Posterior cingulate gyrus (tissue), 11 donors: ENCODE measurements around the gene MAP3K1.
"Not testable (repeated sequence)": the region's sequence is repeated elsewhere in the genome, so short reads cannot be mapped to it uniquely, and the experiment has no call there.

Experiments used
- DNase-seq, 10 donors: peaks; one replicate each; pipeline versions ENCODE4 v3.0.0 to v3.0.0-alpha.2; 2020 to 2021; ENCODE audit warnings: mixed read lengths in 3 of 10
- intact Hi-C: fragments of 100-400 bp; cut with DNase I; formaldehyde crosslinking; loops from one replicate; pipeline ENCODE4 v1.15.1; 2023

Gene MAP3K1

GRCh38 chr5:56815658-56816545, 553 bp downstream of the MAP3K1 start:
- peak in 7 of 10 donors; percentile 18 to 85 (median 44) for DNase-seq
- intact Hi-C loops: loop anchor here (2.0 to 10.0 kb wide), 2 partner anchors 335 to 359 kb away; partner anchors contain the start of gene GPBP1

DNA sequence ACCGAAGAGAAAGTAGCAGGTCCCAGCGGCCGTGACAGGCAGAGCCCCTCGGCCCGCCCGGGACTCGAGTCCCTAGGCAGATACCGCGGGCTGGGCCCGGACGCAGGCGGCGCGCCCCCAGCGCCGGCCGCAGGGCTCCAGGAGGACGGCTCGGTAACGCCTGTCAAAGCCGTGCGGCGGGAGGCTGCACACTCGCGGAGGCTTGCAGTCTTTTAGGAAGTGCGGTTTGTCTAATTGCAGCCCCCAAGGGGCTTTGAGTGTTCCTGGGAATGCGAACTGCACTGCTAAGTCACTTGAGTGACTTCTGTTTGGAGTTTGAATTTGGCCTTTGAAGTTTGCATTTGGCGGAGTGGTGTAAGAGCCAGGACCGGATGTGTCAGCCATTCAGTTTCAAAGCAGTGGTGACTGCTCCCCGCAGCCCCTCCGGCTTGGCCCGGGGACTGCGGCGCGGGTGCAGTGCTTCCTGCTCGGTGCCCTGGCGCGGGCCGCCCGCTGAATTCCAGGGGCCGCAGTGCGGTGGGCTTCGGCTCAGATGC, 1.3 kb downstream of the MAP3K1 start:
- intact Hi-C loops: loop anchor here (2.0 to 10.0 kb wide), 2 partner anchors 336 to 358 kb away; partner anchors contain the start of gene GPBP1
- DNase-seq: peak in 8 of 10 donors; percentile 21 to 89 (median 47)

- DNase-seq: no peak
- intact Hi-C loops: loop anchor here (2.0 to 10.0 kb wide), 2 partner anchors 337 to 357 kb away; partner anchors contain the start of gene GPBP1
Measured at GRCh38 chr5:56817263-56818014, 2.1 kb downstream of the MAP3K1 start.

GRCh38 chr5:56818450-56819037, 3.2 kb downstream of the MAP3K1 start:
- no peak for DNase-seq
- intact Hi-C loops: loop anchor here (10.0 kb wide), 1 partner anchor 356 kb away; the partner anchor contains the start of gene GPBP1

DNA sequence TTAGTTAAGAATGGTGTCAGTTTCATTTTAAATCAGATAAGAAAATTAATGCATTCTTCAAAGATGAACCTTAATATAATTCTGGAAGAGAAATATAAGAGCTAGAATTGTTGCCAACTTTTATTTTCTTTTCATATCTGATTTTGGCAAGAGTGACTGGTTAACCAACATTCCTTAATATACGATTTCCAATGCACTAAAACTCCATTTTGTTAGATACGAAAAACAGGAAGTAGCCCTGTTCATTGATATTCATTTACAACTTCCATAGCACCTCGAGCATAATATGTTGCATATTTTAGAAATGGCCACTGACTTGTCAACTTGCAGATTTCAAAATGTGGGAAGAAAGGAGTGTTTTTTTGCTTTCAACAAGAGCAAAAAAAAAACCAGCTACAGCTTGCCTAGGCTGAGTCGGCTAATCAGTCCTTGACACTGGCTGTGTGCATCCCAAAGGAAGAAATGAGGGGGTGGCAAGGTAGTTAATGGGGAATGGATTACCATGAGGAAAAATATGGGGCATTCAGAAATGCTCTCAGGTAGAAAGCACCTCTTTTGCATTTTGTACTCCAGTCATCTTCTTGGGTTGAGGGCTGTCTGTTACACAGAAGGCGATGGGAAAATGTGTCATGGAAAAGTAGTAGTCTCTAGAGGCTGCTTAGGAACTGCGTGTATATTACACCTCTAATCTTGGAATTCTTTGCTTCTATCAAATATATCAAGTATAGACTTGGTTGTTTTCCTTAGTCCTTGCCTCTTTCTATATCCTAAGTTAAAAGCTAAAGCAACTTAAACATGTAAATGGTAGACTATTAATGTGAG, 3.9 kb downstream of the MAP3K1 start:
- intact Hi-C loops: loop anchor here (10.0 kb wide), 1 partner anchor 356 kb away; the partner anchor contains the start of gene GPBP1
- no peak for DNase-seq

GRCh38 chr5:56821868-56822267, 6.5 kb downstream of the MAP3K1 start:
- DNase-seq, intact Hi-C loops: not testable (repeated sequence)

GRCh38 chr5:56822981-56823380, 7.6 kb downstream of the MAP3K1 start:
- intact Hi-C loops: no loop called here
- DNase-seq: peak in 1 of 10 donors; percentile 68

DNA sequence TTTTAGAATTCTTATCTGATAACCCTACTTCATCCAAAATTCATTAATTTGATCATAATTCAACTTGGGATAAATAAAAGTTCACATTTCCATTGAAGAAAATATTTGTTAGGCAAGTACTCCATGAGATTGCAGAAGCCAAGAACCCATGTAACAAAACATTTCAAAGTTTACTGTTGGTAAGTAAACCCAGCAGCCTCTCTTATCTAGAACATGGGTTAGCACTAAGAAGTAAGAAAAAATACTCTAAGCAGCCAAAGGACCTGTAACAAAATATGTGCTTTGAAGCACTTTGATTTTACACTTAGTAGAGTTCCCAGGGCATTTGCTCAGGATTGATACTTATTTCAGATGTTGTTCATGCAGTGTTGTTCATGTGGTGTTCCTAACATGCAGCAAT, 8.7 kb downstream of the MAP3K1 start:
- DNase-seq: no peak
- intact Hi-C loops: no loop called here

DNA sequence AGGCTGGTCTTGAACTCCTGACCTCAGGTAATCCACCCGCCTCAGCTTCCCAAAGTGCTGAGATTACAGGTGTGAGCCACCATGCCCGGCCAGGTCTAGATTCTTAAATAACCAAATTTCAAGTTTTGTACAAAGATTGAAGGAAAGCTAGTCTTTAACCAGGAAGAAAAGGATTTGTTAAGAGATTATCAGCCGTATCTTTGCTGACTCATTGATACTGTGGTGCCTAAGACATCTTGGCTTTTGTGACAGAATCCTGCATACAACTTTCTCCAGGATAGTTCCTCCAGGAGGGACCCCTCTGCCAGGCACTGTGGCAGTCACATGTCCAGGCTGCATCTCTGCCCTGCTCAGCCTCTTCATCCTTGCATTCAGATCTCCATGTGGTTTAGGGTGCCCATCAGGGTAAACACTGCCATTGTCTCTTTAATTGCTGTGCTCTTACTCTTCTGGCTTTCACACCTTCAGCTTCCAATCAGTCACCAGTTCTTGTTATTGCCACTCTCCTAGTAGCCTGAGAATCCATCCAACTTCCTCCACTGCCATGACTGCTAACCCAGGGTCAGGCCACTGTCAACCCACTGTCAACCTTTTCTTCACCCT, 10.0 kb downstream of the MAP3K1 start:
- intact Hi-C loops: no loop called here
- DNase-seq: no peak

- intact Hi-C loops: no loop called here
- peak in 1 of 10 donors; percentile 81 for DNase-seq
Measured at GRCh38 chr5:56827049-56827448, 11.7 kb downstream of the MAP3K1 start.

GRCh38 chr5:56827924-56828323, 12.6 kb downstream of the MAP3K1 start:
- intact Hi-C loops: no loop called here
- no peak for DNase-seq

DNA sequence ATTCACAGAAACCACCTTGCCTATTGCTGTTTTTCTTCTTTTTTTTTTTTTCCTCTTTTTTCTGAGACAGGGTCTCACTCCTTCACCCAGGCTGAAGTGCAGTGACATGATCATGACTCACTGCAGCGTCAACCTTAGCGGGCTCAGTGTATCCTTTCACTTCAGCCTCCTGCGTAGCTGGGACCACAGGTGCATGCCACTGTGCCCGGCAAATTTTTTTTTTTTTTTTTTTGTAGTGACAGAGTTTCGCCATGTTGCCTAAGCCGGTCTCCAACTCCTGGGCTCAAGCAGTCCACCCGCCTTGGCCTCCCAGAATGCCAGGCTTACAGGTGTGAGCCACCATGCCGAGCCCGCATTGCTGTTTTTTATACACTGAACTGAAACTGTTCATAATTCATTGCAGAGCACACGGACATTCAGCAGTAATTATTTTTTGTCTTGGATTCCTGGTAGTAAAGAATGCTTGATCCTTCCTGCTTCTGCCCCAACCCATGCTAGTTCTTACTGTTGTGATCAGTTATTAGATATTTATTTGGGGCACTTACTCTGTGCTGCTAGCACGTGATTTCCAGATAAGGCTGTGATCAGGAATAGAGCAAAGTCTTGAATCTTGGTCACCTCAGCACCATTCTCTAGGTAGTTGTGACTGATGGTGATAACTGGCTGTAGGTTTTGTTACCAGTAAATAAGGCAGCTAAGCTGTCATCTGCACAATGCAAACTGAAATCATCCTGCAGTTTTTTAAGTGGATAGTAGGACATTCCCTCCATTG, 14.0 kb downstream of the MAP3K1 start:
- intact Hi-C loops: no loop called here
- DNase-seq: no peak

DNA sequence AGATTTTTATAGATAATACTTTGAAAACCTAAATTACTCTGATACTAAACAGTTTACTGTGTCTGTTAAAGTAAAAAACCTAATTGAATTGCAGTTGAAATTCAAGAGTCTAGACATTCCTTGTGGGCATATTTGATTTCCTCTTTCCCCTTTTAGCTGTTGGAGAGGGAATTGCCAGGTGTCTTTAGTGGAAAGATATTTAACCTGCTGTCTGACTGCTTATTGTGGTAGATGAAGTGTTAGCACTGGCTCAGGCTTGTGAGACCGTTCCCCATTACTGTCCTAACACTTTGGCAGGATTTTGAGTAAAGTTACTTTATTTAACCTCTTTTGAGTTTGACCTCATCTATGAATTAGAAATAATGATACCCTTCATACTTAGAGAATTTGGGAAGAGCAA, 16.4 kb downstream of the MAP3K1 start:
- intact Hi-C loops: no loop called here
- DNase-seq: no peak

DNA sequence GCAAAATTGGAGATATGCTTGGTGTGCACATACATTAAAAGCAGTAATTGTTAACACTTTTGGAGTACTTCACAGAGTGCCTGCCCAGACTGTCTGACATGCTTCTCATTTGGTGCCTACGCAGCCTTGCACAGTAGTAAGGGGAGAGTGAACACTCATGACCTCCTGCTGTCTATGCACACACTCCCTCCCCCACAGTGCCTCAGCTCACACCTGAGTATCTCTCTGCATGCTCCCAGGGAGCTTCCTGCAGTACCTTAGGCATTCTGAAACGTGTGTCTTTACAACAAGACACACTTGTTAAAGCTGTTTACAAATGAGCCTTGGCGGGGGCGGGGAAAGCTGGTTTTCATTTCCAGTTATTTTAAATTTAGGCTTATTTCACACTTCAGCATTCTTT, 18.0 kb downstream of the MAP3K1 start:
- intact Hi-C loops: no loop called here
- no peak for DNase-seq

DNA sequence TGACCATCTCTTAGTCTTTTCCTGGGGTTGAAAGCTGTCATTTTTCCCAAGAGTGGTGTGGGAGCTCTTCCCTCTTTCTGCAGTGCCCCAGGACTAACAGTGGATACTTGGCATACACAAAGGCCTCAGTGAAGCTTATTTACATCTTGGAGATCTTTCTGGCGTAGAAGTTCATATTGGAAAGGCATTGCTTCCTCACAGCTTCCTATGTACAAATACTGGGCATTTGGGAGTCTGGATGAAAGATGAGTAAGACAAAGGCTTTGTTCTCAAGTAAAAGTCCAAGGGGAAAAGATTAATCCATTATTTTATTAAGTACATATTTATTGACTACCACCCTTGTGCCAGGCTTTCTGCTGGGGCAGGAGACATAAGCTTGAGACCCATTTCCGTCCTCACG, 22.0 kb downstream of the MAP3K1 start:
- DNase-seq: no peak

GRCh38 chr5:56837956-56838355, 22.6 kb downstream of the MAP3K1 start:
- intact Hi-C loops: loop anchor here (1.0 to 5.0 kb wide), 2 partner anchors 568 to 901 kb away; no protein-coding TSS in a partner anchor
- DNase-seq: no peak

More for the DNA sequence above, 22.0 kb downstream of the MAP3K1 start:
- intact Hi-C loops: loop anchor here (5.0 kb wide), 1 partner anchor 900 kb away; no protein-coding TSS in a partner anchor

GRCh38 chr5:56838409-56839039, 23.2 kb downstream of the MAP3K1 start:
- intact Hi-C loops: loop anchor here (1.0 to 5.0 kb wide), 2 partner anchors 568 to 901 kb away; no protein-coding TSS in a partner anchor
- DNase-seq: no peak

DNA sequence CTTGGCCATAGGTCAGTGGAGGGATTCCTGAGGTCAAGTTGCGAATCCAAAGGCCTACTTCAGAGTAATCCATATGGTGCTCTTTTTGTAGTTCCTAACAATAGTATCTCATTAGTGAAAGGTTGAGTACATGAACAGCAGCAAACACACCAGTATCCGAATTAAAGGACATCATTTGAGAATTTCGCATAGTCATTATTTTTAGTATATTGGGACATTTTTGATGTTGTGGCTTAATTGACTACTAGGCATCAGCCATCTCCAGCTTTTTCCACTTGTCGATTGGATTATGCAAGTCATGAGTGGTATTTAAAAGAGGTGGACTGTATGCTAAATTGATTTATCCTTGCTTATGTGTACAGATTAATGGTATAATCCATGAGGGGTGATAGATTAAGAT, 23.7 kb downstream of the MAP3K1 start:
- DNase-seq: no peak
- intact Hi-C loops: loop anchor here (5.0 kb wide), 1 partner anchor 902 kb away; no protein-coding TSS in a partner anchor
